Karpas-422 (cell line): ENCODE results near the gene HPSE2. TPM values are rescaled to one million over a fixed set of nuclear protein-coding genes. Genes with fewer than 3 reads are reported as not detected.

Source experiments
- DNase-seq: peaks from one replicate; pipeline ENCODE4 v3.0.0-alpha.2; 2015
- H2AFZ ChIP-seq: fragments of 200-600 bp; sonication (generic); 2 replicates; pipeline ENCODE4 v1.6.1; 2014; ENCODE audit warnings: antibody characterized with exemption, low read length, mixed read lengths
- H3K27ac ChIP-seq: fragments of 200-600 bp; sonication (generic); 2 replicates; pipeline ENCODE4 v1.5.1; 2014; ENCODE audit warnings: mild to moderate bottlenecking, low read length, moderate library complexity
- H3K27me3 ChIP-seq: fragments of 200-600 bp; sonication (generic); 2 replicates; pipeline ENCODE4 v1.6.1; 2014; ENCODE audit warnings: low read length, mixed read lengths
- H3K36me3 ChIP-seq: fragments of 200-600 bp; sonication (generic); 2 replicates; pipeline ENCODE4 v1.6.1; 2014; ENCODE audit warnings: low read length, mixed read lengths; ENCODE audit not compliant: insufficient read depth
- H3K4me1 ChIP-seq: fragments of 200-600 bp; sonication (generic); 2 replicates; pipeline ENCODE4 v1.6.1; 2014; ENCODE audit warnings: mild to moderate bottlenecking, low read length, mixed read lengths
- H3K4me2 ChIP-seq: fragments of 200-600 bp; sonication (generic); 2 replicates; pipeline ENCODE4 v1.6.1; 2014; ENCODE audit warnings: low read length, low read depth, mild to moderate bottlenecking; ENCODE audit not compliant: poor library complexity, severe bottlenecking
- H3K4me3 ChIP-seq: fragments of 200-600 bp; sonication (generic); 2 replicates; pipeline ENCODE4 v1.5.1; 2014; ENCODE audit warnings: mild to moderate bottlenecking, antibody characterized with exemption, low read length, mixed read lengths
- H3K79me2 ChIP-seq: fragments of 200-600 bp; sonication (generic); 2 replicates; pipeline ENCODE4 v1.6.1; 2014; ENCODE audit warnings: mild to moderate bottlenecking, low read length, mixed read lengths
- H3K9ac ChIP-seq: fragments of 200-600 bp; sonication (generic); 2 replicates; pipeline ENCODE4 v1.6.0; 2014; ENCODE audit warnings: low read length
- H3K9me2 ChIP-seq: fragments of 200-600 bp; sonication (generic), shearing (Covaris generic); replicated peaks from 2 replicates; pipeline ENCODE4 v1.6.0; 2014; ENCODE audit warnings: mild to moderate bottlenecking, low read length, moderate library complexity; ENCODE audit not compliant: insufficient read depth
- H3K9me3 ChIP-seq: fragments of 300-700, 200-600 bp; sonication (generic); 2 replicates; pipeline ENCODE4 v1.6.1; 2014; ENCODE audit warnings: low read length, mixed read lengths
- H4K20me1 ChIP-seq: fragments of 200-600 bp; sonication (generic); 2 replicates; pipeline ENCODE4 v1.6.1; 2014; ENCODE audit warnings: mild to moderate bottlenecking, antibody characterized with exemption, low read length, low read depth; ENCODE audit not compliant: insufficient read depth
- total RNA-seq: library from RNA; depleted of rRNA; stranded (reverse); fragments of >200 nt; shearing (Covaris generic); gene quantifications from 2 replicates; pipeline ENCODE4 v1.2.3, GENCODE V29; 2014; ENCODE audit warnings: low replicate concordance

The HPSE2 gene
- total RNA-seq, 1 experiment from 2014 or later, result not detected

- no peaks in the 10 kb centered on the region for H3K27me3 ChIP-seq
These were observed 653.3 kb downstream of the HPSE2 start for GRCh38 chr10:98582363-98582762.

GRCh38 chr10:98577578-98577977 is 658.1 kb downstream of the HPSE2 start:
- Histone ChIP-seq H3K36me3 (no peaks in the 10 kb centered on the region), H3K4me1 (no peaks in the 10 kb centered on the region), H2AFZ (no peak overlapping the region), H4K20me1 (no peaks in the 10 kb centered on the region), H3K9me3 (no peaks in the 10 kb centered on the region), H3K4me2 (no peak overlapping the region), H3K9me2 (no peaks in the 10 kb centered on the region), H3K27me3 (no peaks in the 10 kb centered on the region), H3K9ac (no peak overlapping the region), H3K4me3 (no peak overlapping the region), H3K27ac (no peak overlapping the region), H3K79me2 (no peaks in the 10 kb centered on the region)
- DNase-seq, result no peak

More at GRCh38 chr10:98582363-98582762, 653.3 kb downstream of the HPSE2 start:
- Histone ChIP-seq H3K9me3 (no peaks in the 10 kb centered on the region), H3K4me2 (no peak overlapping the region), H3K4me3 (no peak overlapping the region), H3K9ac (no peak overlapping the region), H4K20me1 (no peaks in the 10 kb centered on the region), H3K4me1 (no peaks in the 10 kb centered on the region), H2AFZ (no peak overlapping the region), H3K27ac (no peak overlapping the region), H3K79me2 (no peaks in the 10 kb centered on the region), H3K9me2 (no peaks in the 10 kb centered on the region), H3K36me3 (no peaks in the 10 kb centered on the region)
- DNase-seq, result no peak

- Histone ChIP-seq H3K27me3 (no peaks in the 10 kb centered on the region), H3K4me3 (no peak overlapping the region), H3K4me2 (no peak overlapping the region), H2AFZ (no peak overlapping the region), H3K9ac (no peak overlapping the region), H3K9me3 (no peaks in the 10 kb centered on the region), H3K9me2 (no peaks in the 10 kb centered on the region), H3K4me1 (no peaks in the 10 kb centered on the region), H3K27ac (no peak overlapping the region), H3K79me2 (no peaks in the 10 kb centered on the region), H3K36me3 (no peaks in the 10 kb centered on the region), H4K20me1 (no peaks in the 10 kb centered on the region)
- DNase-seq, result no peak
These were observed 658.5 kb downstream of the HPSE2 start for GRCh38 chr10:98577168-98577567.

GRCh38 chr10:98576096-98576495 is 659.6 kb downstream of the HPSE2 start:
- H3K27me3 ChIP-seq, result no peaks in the 10 kb centered on the region
- no peaks in the 10 kb centered on the region for H3K9me3 ChIP-seq
- H4K20me1 ChIP-seq, result no peaks in the 10 kb centered on the region
- no peak overlapping the region for H3K4me2 ChIP-seq
- no peak overlapping the region for H3K4me3 ChIP-seq
- no peak for DNase-seq
- no peak overlapping the region for H3K9ac ChIP-seq
- H3K79me2 ChIP-seq, result no peaks in the 10 kb centered on the region
- no peaks in the 10 kb centered on the region for H3K4me1 ChIP-seq
- H3K27ac ChIP-seq, result no peak overlapping the region
- no peaks in the 10 kb centered on the region for H3K9me2 ChIP-seq
- no peaks in the 10 kb centered on the region for H3K36me3 ChIP-seq
- H2AFZ ChIP-seq, result no peak overlapping the region

- Histone ChIP-seq H3K9ac (no peak overlapping the region), H3K9me2 (no peaks in the 10 kb centered on the region), H3K27ac (no peak overlapping the region), H3K27me3 (no peaks in the 10 kb centered on the region), H4K20me1 (no peaks in the 10 kb centered on the region), H3K36me3 (no peaks in the 10 kb centered on the region), H3K4me3 (no peak overlapping the region), H3K4me2 (no peak overlapping the region), H3K79me2 (no peaks in the 10 kb centered on the region), H3K9me3 (no peaks in the 10 kb centered on the region), H2AFZ (no peak overlapping the region), H3K4me1 (no peaks in the 10 kb centered on the region)
- no peak for DNase-seq
These were observed 663.1 kb downstream of the HPSE2 start for GRCh38 chr10:98572594-98572993.

GRCh38 chr10:98570834-98571233 is 664.8 kb downstream of the HPSE2 start:
- Histone ChIP-seq H3K4me2 (no peak overlapping the region), H3K79me2 (no peaks in the 10 kb centered on the region), H3K9ac (no peak overlapping the region), H3K27ac (no peak overlapping the region), H3K27me3 (no peaks in the 10 kb centered on the region), H2AFZ (no peak overlapping the region), H3K4me3 (no peak overlapping the region), H3K4me1 (no peaks in the 10 kb centered on the region), H3K9me3 (no peaks in the 10 kb centered on the region), H3K36me3 (no peaks in the 10 kb centered on the region), H4K20me1 (no peaks in the 10 kb centered on the region), H3K9me2 (no peaks in the 10 kb centered on the region)
- DNase-seq, result no peak

- no peak overlapping the region for H3K4me3 ChIP-seq
- no peaks in the 10 kb centered on the region for H3K9me3 ChIP-seq
- H3K27ac ChIP-seq, result no peak overlapping the region
- no peak overlapping the region for H2AFZ ChIP-seq
- no peaks in the 10 kb centered on the region for H3K4me1 ChIP-seq
- no peak for DNase-seq
- no peak overlapping the region for H3K9ac ChIP-seq
- no peaks in the 10 kb centered on the region for H3K36me3 ChIP-seq
- H3K27me3 ChIP-seq, result no peaks in the 10 kb centered on the region
- no peaks in the 10 kb centered on the region for H3K9me2 ChIP-seq
- no peaks in the 10 kb centered on the region for H3K79me2 ChIP-seq
- H4K20me1 ChIP-seq, result no peaks in the 10 kb centered on the region
- no peak overlapping the region for H3K4me2 ChIP-seq
These were observed 665.8 kb downstream of the HPSE2 start for GRCh38 chr10:98569853-98570252.

GRCh38 chr10:98568551-98568950 is 667.1 kb downstream of the HPSE2 start:
- H3K4me2 ChIP-seq, result no peak overlapping the region
- H3K27me3 ChIP-seq, result no peaks in the 10 kb centered on the region
- no peak overlapping the region for H2AFZ ChIP-seq
- H3K9me3 ChIP-seq, result no peaks in the 10 kb centered on the region
- H3K79me2 ChIP-seq, result no peaks in the 10 kb centered on the region
- H3K27ac ChIP-seq, result no peak overlapping the region
- no peak overlapping the region for H3K9ac ChIP-seq
- H3K4me3 ChIP-seq, result no peak overlapping the region
- H3K9me2 ChIP-seq, result no peaks in the 10 kb centered on the region
- H3K36me3 ChIP-seq, result no peaks in the 10 kb centered on the region
- no peaks in the 10 kb centered on the region for H3K4me1 ChIP-seq
- no peaks in the 10 kb centered on the region for H4K20me1 ChIP-seq
- DNase-seq, result no peak
